AG08395 (cell line): ENCODE measurements around the gene ERICH2.

Source experiments
- DNase-seq: peaks from one replicate; pipeline ENCODE4 v3.0.0; 2012; ENCODE audit warnings: mixed read lengths, low spot score

The ERICH2 gene

DNA sequence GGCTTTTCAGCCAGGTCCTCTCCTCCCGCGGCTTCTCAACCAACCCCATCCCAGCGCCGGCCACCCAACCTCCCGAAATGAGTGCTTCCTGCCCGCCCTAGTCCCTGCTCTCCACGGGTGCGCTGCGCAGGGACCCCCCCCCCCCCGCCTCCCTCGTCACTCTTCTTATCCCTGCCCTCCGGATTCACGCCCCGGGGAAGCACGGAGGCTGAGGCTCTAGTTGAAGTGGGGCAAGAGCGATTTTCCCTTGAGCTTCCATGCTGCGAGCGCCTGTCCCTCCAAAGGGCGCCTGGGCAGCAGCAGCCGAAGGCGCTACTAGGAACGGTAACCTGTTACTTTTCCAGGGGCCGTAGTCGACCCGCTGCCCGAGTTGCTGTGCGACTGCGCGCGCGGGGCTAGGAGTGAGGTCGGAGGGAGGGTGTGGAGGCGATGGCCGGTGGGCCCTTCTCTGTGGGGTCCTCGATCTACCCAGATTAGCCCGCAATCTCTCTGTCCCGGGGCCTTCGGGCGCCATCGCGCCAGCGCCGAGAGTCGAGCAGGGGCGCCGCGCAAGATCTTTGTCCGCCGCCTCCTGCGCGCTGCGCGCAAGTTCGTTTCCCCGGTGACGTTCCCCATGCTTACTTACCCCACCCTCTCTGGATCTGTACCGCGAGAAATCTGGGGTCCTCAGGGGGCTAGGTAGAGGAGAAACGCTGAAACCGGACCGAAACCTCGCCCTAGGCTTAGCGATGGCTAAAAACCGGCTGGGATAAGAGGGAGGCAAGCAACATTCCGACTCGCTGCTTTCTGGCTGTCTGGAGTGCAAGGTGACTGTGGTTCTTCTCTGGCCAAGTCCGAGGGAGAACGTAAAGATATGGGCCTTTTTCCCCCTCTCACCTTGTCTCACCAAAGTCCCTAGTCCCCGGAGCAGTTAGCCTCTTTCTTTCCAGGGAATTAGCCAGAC, 47.2 kb downstream of the ERICH2 start:
- DNase-seq = peak; percentile 49

DNA sequence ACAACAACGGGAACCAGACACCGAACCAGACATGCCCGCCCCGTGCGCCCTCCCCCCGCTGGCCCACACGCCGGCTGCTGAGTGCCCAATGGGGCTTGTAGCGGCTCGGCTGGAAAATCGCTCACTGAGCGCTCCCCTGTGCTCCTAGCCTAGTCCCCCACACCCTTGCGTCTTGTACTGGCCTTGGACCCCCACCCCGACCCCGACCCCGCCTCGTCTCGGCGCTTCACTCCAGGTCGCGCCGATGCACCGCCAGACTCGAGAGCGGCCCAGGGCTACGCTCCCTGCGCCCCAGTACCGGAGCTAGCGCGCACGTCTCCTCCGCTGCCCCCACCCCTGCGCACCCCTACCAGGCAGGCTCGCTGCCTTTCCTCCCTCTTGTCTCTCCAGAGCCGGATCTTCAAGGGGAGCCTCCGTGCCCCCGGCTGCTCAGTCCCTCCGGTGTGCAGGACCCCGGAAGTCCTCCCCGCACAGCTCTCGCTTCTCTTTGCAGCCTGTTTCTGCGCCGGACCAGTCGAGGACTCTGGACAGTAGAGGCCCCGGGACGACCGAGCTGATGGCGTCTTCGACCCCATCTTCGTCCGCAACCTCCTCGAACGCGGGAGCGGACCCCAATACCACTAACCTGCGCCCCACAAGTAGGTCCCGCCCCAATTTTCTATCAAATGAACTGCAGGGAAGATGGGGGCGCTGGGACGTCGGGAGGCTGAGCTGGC, 48.0 kb downstream of the ERICH2 start:
- DNase-seq = peak; percentile 35

DNA sequence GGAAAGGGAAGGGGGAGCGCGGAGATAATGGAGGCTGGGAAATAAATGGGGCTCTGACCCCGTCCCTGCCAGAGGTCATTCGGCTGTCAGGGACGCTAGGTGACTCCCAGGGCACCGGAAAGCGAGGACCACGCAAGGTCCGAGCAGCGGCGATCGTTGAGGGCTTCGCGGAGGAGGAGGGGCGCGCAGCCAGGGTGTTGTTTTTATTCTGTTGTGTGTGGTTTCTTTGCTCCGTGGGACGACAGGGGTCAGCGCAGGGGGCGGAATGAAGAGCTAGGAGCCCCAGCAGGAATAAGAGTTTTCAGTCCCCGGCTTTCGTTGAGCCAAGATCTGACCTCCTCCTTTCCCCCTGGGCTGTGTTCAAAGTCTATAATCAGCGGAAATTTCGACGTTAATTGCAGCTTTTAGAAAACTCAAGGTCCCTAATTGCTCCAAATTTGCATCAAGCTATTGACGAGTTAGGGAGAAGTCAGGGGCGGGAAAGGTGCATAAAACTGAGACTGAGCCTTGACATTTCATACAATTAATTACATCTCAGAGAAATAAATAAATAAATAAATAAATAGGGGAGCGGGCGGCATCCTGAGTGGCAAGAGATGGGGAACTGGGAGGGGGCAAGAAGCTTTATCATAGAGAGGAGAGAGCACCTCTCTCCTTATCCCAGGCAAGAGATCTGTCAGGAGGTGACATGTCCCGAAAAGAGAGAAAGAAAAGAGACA, 48.7 kb downstream of the ERICH2 start:
- no peak for DNase-seq

DNA sequence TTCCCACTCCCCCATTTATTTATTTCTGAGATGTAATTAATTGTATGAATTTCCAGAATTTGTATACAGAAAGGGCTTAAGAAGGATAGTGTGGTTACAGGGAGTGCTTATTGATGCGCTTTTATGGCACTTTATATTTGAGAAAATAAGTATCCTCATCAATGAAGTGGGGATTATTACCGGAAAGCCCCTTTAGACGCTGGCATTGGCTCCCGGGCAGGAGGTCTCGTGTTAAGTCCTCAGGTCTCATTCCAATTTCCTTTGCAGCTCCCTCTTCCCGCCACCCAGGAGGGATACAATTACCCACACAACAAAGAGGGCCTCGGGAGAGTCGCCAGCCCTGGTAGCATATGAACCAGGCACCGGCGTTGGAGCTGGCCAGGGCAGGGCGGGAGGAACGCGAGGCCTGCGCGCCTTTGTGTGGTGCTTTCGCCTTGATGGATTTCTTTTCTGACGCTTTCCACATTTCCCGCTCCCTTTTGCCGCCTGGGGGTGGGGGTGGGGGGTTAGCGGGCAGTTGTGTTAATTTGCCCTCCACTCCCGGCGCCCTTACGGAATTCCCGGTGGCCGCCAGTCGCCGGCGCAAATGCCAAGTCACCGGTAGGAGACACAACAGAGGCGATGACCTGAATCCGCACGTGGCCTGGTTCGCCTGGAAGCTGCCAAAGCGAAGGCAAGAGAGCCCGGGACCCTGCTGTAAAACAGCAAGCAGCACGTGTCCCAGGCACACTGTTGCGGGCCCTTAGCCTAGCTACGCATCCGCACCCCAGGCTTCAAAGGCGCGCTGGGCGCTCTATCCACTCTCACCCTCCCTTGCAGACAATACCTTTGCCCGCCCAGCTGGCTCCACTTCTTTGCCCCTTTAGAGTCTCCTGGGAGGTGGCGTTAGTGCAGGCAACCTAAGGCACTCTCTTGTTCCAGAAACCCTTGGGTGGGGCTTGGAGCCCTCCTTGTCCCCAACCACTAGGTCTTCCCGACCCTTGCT, 49.8 kb downstream of the ERICH2 start:
- no peak for DNase-seq

DNA sequence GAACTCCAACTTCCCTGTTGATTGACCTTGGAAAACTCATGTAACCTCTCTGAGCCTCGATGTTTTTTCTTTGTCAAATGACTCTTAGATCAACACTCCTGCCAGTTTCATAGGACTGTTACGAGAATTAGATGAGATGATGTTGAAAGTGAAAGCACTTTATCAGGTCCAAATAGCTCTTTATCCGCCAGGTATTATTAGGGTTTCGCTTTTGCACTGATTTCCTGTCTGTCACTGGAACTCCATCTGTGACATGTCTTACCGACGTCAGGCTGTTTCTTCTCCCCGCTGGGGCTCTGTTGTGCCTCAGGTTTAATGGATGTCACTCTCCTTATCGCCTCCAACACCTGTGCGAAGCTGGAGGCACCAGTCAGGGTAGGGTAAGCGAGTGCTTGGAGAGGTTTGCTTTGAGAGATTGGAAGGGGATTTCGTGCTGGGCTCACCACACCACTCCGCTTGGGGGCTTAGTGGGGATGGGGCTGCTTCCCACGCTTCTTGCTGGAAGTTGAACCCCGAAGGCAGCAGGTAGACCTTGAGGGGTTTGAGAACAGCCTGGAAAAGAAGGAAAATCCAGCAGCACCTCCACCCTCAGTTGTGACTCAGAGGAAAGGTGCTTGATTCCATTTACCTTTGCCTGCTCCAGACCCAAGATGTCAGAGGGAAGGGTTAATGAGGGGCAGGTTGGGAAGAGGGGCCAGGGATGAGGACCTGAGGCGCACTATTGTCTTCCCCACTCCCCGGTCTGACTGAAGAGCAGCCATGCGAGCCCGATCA, 50.8 kb downstream of the ERICH2 start:
- no peak for DNase-seq

DNA sequence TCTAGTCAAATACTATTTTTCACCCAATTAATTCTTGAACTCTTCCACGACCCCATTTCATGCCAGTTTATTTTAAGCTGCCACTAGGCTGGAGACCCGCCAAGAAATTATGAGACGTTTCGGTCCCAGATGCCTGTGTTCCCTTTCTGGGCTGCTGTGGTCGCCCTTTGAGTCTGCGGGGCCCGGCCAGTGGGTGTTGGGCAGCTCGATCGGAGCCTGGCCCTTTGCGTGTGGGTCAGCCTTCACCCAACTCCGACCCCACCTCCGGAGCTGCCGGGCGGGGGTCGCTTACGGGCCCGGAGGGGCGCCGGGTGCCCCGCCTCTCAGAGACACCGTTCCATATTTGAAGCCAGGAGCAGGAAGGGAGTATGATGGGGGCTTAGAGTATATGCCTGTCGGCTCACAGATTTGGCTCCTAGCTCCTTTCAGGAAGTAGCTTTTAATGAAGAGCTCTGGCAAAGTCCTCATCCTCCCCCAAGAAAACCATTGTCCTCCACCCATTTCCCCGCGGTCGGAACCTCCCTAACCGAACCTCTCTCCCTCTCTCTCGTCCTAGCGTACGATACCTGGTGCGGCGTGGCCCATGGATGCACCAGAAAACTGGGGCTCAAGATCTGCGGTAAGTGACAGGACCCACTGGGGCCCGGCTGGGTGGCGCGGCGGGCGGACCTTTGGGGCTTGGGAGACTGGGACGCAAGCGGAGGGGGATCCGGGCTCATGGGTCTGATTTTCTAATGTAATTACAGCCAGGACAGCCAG, 51.5 kb downstream of the ERICH2 start:
- DNase-seq = no peak

DNA sequence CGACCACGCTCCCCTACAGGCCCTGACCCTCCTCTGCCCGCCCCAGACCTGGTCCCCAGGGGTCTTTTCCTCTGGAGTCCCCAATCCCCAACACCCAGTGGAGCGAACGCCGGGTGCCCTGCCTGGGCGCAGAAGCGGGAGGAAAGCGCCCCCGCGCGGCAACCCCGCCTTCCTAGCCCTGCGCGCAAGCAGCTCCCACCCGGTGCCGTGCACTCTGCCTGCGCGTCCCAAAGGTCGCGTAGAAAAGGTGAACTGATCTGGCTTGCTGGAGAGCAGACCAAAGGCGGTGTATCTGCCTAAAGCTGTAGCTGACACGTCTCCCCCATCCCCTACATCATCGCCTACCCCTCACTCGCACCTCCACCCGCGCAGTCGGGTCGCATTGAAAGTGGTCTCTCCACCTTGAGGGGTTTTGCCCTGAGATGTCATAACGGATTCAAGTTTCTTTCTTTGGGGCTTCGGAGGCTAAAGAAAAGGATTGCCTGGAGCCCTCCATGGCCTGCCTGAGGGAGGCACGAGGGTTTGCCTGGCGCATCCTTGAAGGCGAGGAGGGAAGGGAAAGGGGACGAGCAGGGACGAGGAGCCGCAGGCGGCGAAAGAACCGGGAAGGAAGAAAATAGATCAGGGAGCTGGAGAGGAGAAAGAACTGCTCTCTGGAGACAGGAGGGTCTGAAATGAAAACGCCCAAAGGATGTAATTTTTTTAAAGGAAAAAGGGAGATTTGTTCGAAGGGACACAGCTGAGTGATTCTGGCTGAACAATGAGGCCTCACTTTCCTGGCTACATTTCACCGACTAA, 52.3 kb downstream of the ERICH2 start:
- no peak for DNase-seq

DNA sequence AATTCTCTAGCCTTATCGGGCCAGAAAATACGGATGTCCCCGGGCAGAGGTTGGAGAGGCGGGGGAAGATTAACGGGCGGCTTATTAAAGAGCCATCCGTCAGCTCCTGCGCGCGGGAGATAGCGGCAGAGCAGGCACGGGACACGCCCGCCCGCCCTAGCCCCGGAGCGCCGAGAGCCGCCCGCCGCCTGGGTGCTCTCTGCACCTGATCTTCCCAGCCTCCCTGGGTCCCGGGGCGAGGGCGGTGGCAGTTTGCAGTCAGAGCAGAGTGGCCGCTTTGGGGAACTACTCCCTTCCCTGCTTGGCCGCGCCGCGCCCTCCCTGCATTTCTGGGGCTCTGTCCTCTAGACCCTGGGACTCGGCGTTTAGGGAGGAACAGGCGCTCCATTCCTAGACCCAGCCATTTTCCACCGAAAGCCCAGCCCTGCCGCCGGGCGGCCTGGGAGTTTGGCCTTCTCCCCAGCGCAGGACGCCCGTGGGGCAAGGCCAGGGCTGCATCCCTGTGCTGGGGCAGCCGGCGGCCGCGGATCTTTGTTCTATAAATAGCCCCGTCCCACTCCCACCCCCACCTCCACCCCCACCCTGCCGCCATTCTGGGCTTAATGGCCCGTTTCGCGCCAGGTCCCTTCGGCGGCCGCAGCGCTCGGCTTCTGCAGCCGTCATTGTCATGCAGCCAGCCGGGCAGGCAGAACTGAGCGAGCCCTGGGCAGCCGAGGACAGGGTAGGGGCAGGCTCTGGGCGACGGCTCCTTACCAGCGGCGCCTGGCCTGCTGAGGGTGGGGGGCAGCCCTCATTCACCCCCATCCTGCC, 53.1 kb downstream of the ERICH2 start:
- no peak for DNase-seq

DNA sequence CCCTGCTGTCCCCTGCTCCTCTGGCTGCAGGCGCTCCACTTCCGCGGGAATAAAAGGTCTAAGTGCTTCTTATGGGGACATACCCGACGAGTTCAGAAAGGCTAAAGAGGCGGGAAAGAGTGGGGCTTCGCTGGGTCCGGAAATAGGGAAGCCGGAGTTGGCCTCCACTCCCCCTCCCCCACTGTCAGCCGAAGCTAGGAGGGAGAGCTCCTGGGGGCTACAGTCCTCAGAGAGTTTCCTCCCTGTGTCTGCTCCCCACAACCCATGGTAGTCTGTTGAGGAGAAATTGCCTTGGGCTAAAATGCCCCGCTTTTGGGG, 53.7 kb downstream of the ERICH2 start:
- DNase-seq = no peak

DNA sequence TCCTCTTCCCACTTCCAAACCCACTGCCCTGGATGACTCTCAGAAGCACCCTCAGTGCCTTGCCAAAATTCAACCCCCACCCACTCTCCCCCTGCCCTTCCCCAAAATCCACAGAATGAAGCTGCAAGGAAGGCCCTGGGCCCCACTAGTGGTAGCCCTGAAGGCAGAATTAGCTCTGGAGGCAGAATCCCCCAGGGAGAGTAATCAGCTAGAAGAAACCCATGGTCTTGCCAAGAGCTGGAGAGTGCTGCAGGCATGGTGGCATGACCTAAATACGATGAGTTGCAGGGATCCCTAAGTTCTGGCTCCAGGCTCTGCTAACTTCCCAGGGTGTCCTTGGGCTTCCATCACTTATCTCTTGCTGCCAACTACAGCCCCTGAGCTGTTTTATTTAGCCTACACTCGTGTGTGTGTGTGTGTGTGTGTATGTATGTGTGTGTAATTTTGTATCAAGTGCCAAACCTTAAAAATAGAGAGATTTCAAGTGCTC, 54.4 kb downstream of the ERICH2 start:
- DNase-seq = no peak

DNA sequence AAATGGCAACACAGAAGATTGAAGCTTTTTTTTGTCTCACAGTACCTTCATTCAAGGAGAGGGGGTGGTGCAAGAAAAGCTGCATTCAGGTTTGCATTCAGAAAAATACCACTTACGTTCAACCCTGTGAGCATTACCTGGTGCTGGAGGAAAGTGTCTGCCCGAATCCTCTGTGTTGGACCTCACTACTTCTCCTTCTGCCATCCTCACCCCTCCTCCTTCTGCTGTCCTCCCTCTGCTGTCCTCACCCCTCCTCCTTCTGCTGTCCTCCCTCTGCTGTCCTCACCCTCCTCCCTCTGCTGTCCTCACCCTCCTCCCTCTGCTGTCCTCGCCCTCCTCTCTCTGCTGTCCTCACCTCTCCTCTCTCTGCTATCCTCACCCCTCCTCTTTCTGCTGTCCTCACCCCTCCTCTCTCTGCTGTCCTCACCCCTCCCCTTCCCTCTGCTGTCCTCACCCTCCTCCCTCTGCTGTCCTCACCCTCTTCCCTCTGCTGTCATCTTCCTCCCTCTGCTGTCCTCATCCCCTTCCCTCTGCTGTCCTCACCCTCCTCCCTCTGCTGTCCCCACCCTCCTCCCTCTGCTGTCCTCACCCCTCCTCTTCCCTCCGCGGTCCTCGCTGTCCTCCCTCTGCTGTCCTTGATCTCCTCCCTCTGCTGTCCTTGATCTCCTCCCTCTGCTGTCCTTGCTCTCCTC, 57.8 kb downstream of the ERICH2 start:
- no peak for DNase-seq

DNA sequence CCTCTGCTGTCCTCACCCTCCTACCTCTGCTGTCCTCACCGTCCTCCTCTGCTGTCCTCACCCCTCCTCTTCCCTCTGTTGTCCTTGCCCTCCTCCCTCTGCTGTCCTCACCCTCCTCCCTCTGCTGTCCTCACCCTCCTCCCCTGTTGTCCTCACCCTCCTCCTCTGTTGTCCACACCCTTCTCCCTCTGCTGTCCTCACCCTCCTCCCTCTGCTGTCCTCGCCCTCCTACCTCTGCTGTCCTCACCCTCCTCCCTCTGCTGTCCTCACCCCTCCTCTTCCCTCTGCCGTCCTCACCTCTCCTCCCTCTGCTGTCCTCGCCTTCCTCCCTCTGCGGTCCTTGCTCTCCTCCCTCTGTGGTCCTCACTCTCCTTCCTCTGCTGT, 58.3 kb downstream of the ERICH2 start:
- DNase-seq = no peak

DNA sequence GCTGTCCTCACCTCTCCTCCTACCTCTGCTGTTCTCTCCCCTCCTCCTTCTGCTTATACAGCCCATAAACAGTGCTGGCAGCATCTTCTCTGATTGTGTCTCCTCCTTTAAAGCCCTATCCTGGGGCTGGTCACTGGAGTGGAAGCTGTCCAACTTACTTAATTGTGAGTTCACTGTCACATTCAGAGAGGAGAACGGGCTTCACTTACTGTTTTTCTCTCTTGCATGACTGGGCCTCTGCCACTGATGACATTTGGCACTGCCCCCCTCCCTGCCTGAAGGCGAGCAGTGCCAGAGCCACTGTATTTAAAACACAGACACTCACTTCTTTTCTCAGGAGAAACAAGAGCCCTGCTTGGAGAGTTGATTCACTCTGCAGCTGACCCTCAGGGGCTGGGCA, 58.9 kb downstream of the ERICH2 start:
- DNase-seq = no peak

DNA sequence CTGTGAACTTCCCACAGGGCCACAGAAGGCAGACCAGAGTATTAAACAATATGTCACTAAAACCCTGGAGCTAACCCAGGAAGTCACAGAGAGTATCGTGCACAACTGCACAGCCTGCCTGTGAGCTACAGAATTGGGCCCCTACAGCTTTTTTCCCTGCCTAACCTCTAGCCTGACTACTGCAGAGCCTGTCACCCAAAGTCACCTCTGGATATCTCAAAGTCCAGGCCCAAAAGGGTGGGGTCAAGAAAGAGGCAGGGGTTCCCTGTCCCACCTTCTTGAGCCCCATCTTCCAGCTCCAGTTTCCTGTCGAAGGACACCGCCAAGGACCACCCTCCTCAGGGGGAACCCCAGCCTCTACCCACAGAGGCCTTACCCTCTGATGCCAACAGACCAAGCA, 60.0 kb downstream of the ERICH2 start:
- no peak for DNase-seq

DNA sequence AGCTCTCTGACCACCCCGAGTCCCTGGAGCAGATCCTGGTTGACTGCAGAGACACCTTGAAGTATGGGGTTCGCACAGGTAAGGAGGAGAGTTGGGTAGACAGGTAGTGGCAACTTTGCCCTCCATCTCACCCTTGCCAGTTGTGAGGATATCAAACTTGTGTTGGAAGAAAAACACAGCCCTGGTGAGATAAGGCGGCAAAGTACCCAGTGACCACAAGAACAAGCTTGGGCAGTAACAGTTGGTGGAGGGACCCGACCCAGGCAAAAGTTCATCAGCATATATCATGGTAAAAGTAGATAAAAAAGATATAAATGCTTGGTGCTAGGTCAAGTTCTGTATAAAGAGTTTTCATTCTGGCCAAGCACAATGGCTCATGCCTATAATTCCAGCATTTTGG, 60.9 kb downstream of the ERICH2 start:
- DNase-seq = no peak

DNA sequence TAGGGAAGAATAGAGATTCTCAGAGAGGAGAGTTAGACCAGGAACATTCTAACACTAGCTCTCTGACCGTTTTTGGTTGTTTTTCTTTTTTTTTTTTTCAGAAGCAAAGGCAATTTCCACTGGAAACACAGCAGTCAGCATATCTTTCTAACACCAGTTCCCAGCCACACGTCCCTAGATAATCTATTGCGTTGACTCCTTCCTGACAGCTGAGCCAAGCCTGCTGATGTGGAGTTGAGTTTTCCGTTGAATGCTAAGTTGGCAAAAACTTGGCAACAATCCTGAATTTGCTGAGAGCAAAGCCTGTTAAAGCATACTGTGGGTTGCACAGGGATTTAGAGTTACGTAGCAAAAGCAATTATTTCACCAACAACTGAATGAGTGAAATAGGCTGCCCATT, 65.8 kb downstream of the ERICH2 start:
- DNase-seq = no peak

DNA sequence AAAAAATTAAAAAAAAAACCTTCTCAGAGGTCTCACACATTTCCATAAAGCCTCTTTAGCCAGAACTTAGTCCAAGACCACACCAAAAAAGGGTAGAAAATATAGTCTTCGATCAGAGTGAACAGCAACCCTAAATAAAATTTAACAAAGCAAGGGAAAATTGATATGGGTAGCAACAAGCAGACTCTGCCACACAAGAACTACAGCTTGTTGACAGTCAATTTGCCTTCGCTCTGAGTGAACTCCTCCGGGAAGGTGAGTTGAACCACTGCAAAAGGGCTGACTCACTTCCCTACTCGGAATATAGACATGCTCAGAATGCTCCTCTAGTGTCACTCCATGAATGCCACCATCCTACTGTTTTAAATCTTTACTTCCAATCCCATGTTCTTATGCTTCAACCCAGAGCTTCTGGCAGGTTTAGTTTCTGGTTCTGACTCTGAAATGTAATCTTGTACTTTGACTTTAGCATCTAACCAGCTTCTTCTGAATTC, 70.6 kb downstream of the ERICH2 start:
- DNase-seq = no peak
